ENCODE results near the gene SLF2. TPM values are rescaled to one million over a fixed set of nuclear protein-coding genes. Genes with fewer than 3 reads are reported as not detected.

The SLF2 gene
- total and polyA plus RNA-seq, 9 of the 15 experiments (the other 6 are each of a cell fraction or from before 2014, with no cell fraction given), result 1.7 to 18.4 (median 7.8) TPM

- TF ChIP-seq DNMT1 (IDR thresholded peaks at IDR 0.05), result no peak
- no peak for TF ChIP-seq ATF3 (IDR thresholded peaks at IDR 0.05)
- no peak for TF ChIP-seq ATF3 (CRISPR knock-in tag; conservative IDR thresholded peaks at IDR 0.05)
- TF ChIP-seq MNT (conservative IDR thresholded peaks at IDR 0.05), result peak; percentile 47 to 51; a peak in 2 of 4 replicates
- no peak for TF ChIP-seq SMARCE1 (IDR thresholded peaks at IDR 0.05)
- no peak for TF ChIP-seq GTF3C2 (IDR thresholded peaks at IDR 0.05; ENCODE audit: borderline replicate concordance, extremely low read depth, insufficient read length)
- TF ChIP-seq JUNB (CRISPR knock-in tag; conservative IDR thresholded peaks at IDR 0.05), result no peak
- TF ChIP-seq HMBOX1 (IDR thresholded peaks at IDR 0.05), result peak; percentile 39; the same call in 1 of the 2 replicates
- peak in 1 of 2 experiments; percentile 80; a peak in 2 of 4 replicates for TF ChIP-seq RCOR1 (IDR thresholded peaks at IDR 0.05; ENCODE audit: borderline replicate concordance in 1 of 2, low read depth in 2 of 2, low read length in 2 of 2)
- TF ChIP-seq HDAC1 (IDR thresholded peaks at IDR 0.05), result peak in 1 of 2 experiments; percentile 52; a peak in 1 of 4 replicates
- no peak for TF ChIP-seq NR1H2 (CRISPR knock-in tag; IDR thresholded peaks at IDR 0.05)
- TF ChIP-seq MAX (CRISPR knock-in tag; IDR thresholded peaks at IDR 0.05), result peak; percentile 26; the same call in 1 of the 2 replicates
- TF ChIP-seq SOX6 (IDR thresholded peaks at IDR 0.05), result 0 out of 2 replicates have a peak, but pooled peaks have one; percentile 25
- no peak for TF ChIP-seq KLF13 (tag; IDR thresholded peaks at IDR 0.05; ENCODE audit: borderline replicate concordance, low read depth)
- peak; percentile 48; the same call in 1 of the 2 replicates for TF ChIP-seq CBFA2T3 (IDR thresholded peaks at IDR 0.05)
- TF ChIP-seq GTF2F1 (IDR thresholded peaks at IDR 0.05; ENCODE audit: low read depth, low read length), result no peak
- 0 out of 2 replicates have a peak, but pooled peaks have one; percentile 30 for TF ChIP-seq ZFX (CRISPR knock-in tag; IDR thresholded peaks at IDR 0.05)
- TF ChIP-seq ATF7 (IDR thresholded peaks at IDR 0.05), result peak; percentile 48; the same call in 1 of the 2 replicates
- no peak for TF ChIP-seq JUND (IDR thresholded peaks at IDR 0.05; ENCODE audit: borderline replicate concordance, low read depth, low read length)
- TF ChIP-seq JUND (tag; IDR thresholded peaks at IDR 0.05; ENCODE audit: borderline replicate concordance, low read depth, low read length), result peak; percentile 13; the same call in 1 of the 3 replicates
Measured at GRCh38 chr10:101011517-101012423, 99.0 kb downstream of the SLF2 start (continued).
